Ishikawa (cell line): ENCODE measurements around the gene CPE.

ENCODE experiments used
- CEBPB ChIP-seq: IDR thresholded peaks from 2 replicates; pipeline ENCODE4 v1.6.1; 2012
- CREB1 ChIP-seq: IDR thresholded peaks from 2 replicates; pipeline ENCODE4 v1.6.1; 2012; ENCODE audit warnings: low read depth
- EGR1 ChIP-seq: IDR thresholded peaks from 2 replicates; pipeline ENCODE4 v1.6.1; 2012
- EP300 ChIP-seq: IDR thresholded peaks from 2 replicates; pipeline ENCODE4 v1.6.1; 2012; ENCODE audit warnings: borderline replicate concordance
- FOXM1 ChIP-seq: IDR thresholded peaks from 2 replicates; pipeline ENCODE4 v1.6.1; 2012; ENCODE audit warnings: low read depth, borderline replicate concordance
- MAX ChIP-seq: IDR thresholded peaks from 2 replicates; pipeline ENCODE4 v1.6.1; 2012
- NFIC ChIP-seq: IDR thresholded peaks from 2 replicates; pipeline ENCODE4 v1.6.1; 2012
- RAD21 ChIP-seq: IDR thresholded peaks from 2 replicates; pipeline ENCODE4 v1.6.1; 2012; ENCODE audit warnings: low read depth
- REST ChIP-seq: IDR thresholded peaks from 2 replicates; pipeline ENCODE4 v1.6.1; 2012; ENCODE audit warnings: low read depth, mild to moderate bottlenecking
- TAF1 ChIP-seq: IDR thresholded peaks from 2 replicates; pipeline ENCODE4 v1.6.1; 2012; ENCODE audit warnings: low read depth, mild to moderate bottlenecking
- TCF12 ChIP-seq: IDR thresholded peaks from 2 replicates; pipeline ENCODE4 v1.6.1; 2012; ENCODE audit warnings: low read depth
- TEAD4 ChIP-seq: IDR thresholded peaks from 2 replicates; pipeline ENCODE4 v1.6.1; 2012
- USF1 ChIP-seq: IDR thresholded peaks from 2 replicates; pipeline ENCODE4 v1.6.1; 2012
- YY1 ChIP-seq: IDR thresholded peaks from 2 replicates; pipeline ENCODE4 v1.6.1; 2012; ENCODE audit warnings: low read depth
- ZBTB7A ChIP-seq: IDR thresholded peaks from 2 replicates; pipeline ENCODE4 v1.6.1; 2012; ENCODE audit warnings: low read depth

Gene CPE

GRCh38 chr4:165367040-165367439 lies 11.8 kb upstream of the CPE start:
- TF ChIP-seq ZBTB7A (no peak), CREB1 (no peak), MAX (peak; percentile 89), RAD21 (0 out of 2 replicates have a peak, but pooled peaks have one; percentile 4), CEBPB (peak; percentile 93), REST (no peak), TEAD4 (peak; percentile 79), TCF12 (peak; percentile 58; the same call in 1 of the 2 replicates), USF1 (0 out of 2 replicates have a peak, but pooled peaks have one; percentile 39), NFIC (peak; percentile 77), YY1 (0 out of 2 replicates have a peak, but pooled peaks have one; percentile 23), TAF1 (no peak), EP300 (peak; percentile 55; the same call in 1 of the 2 replicates), EGR1 (no peak), FOXM1 (0 out of 2 replicates have a peak, but pooled peaks have one; percentile 20)

- TF ChIP-seq YY1 (no peak), NFIC (peak; percentile 80), TAF1 (no peak), REST (no peak), MAX (peak; percentile 44; the same call in 1 of the 2 replicates), TEAD4 (peak; percentile 61; the same call in 1 of the 2 replicates), EP300 (peak; percentile 86), CEBPB (peak; percentile 60; the same call in 1 of the 2 replicates), FOXM1 (peak; percentile 65; the same call in 1 of the 2 replicates), RAD21 (peak; percentile 24; the same call in 1 of the 2 replicates), ZBTB7A (0 out of 2 replicates have a peak, but pooled peaks have one; percentile 38), TCF12 (peak; percentile 91), USF1 (peak; percentile 31; the same call in 1 of the 2 replicates)
Observed at GRCh38 chr4:165368114-165368513, 10.7 kb upstream of the CPE start.

GRCh38 chr4:165368567-165368966 lies 10.2 kb upstream of the CPE start:
- TF ChIP-seq TCF12 (no peak), ZBTB7A (no peak), TAF1 (no peak), NFIC (no peak), REST (no peak), CREB1 (no peak), USF1 (no peak), TEAD4 (no peak), FOXM1 (no peak), CEBPB (no peak), YY1 (no peak), EP300 (no peak), MAX (no peak), RAD21 (no peak), EGR1 (no peak)

DNA sequence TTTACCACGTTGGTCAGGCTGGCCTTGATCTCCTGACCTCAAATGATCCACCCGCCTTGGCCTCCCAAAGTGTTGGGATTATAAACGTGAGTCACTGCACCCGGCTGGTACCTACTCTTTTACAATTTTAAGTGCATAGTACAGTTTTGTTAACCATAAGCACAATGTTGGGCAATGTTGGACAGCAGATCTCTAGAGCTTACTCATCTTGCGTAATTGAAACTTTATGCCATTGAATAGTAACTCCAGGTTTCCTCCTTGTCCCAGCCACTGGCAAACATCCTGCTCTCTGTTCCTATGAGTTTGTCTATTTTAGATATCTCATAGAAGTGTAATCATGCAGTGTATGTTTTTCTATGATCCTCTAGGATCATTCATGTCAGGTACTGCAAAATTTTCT lies 9.3 kb upstream of the CPE start:
- peak; percentile 90 for TF ChIP-seq CEBPB
- no peak for TF ChIP-seq MAX
